Measurements from ENCODE around the gene IL36B.
"Not testable (repeated sequence)": the region's sequence is repeated elsewhere in the genome, so short reads cannot be mapped to it uniquely, and the experiment has no call there.

DNA sequence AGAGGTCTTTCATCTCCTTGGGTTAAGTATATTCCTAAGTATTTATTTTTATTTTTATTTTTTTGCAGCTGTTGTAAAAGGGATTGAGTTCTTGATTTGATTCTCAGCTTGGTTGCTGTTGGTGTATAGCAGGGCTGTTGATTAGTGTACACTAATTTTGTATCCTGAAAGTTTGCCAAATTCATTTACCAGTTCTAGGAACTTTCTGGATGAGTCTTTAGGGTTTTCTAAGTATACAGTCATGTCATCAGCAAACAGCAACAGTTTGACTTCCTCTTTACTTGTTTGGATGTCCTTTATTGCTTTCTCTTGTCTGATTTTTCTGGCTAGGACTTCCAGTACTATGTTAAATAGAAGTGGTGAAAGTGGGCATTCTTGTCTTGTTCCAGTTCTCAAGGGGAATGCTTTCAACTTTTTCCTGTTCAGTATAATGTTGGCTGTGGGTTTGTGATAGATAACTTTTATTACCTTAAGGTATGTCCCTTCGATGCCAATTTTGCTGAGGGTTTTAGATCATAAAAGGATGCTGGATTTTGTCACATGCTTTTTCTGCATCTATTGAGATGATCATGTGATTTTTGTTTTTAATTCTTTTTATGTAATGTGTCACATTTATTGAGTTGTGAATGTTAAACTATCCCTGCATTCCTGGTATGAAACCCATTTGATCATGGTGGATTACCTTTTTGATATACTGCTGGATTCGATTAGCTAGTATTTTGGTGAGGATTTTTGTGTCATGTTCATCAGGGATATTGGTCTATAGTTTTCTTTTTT lies 44.4 kb upstream of the IL36B start:
- TF ChIP-seq, protein P1, sequence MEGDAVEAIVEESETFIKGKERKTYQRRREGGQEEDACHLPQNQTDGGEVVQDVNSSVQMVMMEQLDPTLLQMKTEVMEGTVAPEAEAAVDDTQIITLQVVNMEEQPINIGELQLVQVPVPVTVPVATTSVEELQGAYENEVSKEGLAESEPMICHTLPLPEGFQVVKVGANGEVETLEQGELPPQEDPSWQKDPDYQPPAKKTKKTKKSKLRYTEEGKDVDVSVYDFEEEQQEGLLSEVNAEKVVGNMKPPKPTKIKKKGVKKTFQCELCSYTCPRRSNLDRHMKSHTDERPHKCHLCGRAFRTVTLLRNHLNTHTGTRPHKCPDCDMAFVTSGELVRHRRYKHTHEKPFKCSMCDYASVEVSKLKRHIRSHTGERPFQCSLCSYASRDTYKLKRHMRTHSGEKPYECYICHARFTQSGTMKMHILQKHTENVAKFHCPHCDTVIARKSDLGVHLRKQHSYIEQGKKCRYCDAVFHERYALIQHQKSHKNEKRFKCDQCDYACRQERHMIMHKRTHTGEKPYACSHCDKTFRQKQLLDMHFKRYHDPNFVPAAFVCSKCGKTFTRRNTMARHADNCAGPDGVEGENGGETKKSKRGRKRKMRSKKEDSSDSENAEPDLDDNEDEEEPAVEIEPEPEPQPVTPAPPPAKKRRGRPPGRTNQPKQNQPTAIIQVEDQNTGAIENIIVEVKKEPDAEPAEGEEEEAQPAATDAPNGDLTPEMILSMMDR (IDR thresholded peaks at IDR 0.05) = not testable (repeated sequence)
- TF ChIP-seq JUND (IDR thresholded peaks at IDR 0.05) = not testable (repeated sequence)
